Measurements from ENCODE around the gene KNDC1.
A peak's percentile ranks its signal among the peaks of the same experiment; 100 is the strongest.

KNDC1 gene

GRCh38 chr10:133245439-133246235 lies 85.6 kb downstream of the KNDC1 start:
- DNase-seq, result no peak

DNA sequence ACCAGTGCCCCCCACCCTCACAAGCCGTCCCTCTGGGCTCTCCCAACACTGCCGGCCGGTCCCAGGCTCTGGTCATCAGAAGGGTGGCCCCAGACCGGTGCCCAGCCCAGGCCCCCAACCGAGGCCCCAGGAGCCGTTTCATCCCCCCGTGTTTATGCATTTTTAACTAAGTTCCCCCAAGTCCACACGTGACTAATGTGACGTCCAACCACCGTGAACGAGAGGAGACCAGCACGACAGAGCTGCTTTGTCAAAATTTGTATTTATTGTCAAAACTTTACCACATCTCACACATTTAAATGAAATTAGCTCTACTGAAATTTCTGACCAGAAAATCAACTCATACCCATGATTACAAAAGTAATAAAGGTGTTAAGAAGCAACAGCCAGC lies 86.2 kb downstream of the KNDC1 start:
- DNase-seq, result no peak

- no peak for DNase-seq
Measured at GRCh38 chr10:133247681-133248333, 87.8 kb downstream of the KNDC1 start.

GRCh38 chr10:133248334-133248715 lies 88.3 kb downstream of the KNDC1 start:
- no peak for DNase-seq

DNA sequence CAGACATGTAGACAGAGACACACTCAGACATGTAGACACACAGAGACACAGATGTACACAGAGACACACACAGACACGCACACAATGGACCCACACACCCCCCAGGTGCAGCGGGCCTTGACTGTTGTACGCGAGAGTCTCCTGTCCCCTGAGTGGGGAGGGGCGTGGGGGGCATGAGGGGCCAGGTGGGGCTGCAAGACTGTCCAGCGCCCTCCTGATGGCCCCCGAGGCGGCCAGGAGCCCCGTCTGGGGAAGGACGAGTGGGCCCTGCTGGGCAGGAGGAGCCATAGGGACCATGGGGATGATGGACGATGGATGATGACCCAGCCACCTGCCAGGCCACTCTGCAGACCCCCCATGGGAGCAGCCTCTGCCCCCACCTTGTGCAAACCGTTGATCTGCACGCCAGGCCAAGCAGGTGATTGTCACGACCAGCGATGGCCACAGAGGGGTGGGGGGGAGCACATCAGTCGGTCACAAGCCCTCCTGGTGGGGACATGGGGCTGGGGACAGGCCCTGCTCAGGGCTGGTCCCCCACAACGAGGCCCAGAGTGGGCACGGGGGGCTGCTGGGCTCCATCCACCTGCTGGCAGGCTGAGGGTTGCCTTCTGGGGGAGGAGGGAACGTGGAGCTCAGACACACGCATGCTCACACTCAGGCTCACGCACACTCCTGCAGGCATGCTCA lies 89.2 kb downstream of the KNDC1 start:
- DNase-seq, result no peak

DNA sequence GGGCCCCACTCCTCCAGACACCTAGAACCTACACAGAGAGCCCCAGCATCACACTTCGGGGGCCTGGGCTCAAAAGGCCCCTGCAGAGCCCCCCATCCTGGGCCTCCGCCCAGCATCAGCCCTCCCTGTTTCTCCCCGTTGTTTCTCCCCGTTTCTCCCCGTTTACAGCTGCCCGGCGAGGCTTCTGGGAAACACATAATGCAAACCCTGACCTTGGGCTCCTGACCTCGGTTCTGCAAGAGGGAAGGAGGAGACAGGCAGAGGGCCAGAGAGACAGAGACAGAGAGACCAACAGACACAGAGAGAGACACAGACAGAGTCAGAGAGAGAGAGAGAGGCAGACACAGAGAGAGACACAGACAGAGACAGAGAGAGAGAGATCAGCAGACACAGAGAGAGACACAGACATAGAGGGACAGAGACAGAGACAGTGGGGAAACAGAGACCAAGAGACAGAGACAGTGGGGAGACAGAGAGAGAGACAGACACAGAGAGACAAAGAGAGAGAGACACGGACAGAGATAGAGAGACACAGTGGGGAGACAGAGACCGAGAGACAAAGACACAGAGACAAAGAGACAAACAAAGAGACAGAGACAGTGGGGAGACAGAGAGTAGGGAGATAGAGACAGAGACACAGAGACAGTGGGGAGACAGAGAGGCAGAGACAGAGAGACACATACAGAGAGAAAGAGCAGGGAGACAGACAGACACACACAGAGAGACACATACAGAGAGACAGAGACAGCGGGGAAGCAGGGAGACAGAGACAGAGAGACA lies 90.1 kb downstream of the KNDC1 start:
- no peak for DNase-seq

DNA sequence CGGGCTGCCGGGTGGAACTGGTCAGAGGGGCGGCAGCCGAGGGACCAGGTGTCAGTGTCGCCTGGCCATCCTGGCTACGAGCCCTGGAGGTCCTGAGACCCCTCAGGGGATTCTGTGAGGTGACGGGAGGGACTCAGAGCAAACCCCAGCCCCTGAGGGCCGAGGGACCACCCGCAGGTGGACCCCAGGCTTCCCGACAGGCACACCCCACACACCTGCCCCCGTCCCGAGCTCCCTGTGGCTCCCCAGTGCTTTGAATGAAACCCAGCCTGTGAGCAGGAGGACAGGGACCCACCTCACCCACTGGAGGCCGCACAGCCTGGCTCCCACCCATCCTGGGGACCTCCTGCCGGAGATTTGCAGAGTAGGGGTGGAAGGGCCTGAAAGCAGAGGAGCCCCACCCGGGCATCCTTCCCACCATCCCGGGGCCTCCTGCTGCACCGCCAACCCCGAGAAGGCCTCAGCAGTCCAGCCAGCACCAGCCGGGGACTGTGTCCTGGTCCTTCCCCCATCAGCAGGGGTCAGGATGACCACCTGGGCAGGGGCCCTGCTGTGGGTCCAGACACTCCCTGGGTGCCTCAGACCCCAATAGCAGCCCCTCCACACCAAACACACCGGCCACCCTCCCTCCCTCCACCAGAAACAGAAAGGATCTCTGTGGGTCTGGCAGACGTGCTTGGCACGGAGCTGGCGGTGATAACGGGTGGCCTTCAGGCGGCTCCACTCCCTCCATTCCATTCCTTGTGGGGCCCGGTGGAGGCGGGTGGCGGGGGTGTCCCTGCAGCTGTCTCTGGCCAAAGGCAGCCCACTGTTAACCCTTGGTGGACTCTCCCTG lies 91.6 kb downstream of the KNDC1 start:
- no peak for DNase-seq

GRCh38 chr10:133252223-133252552 lies 92.2 kb downstream of the KNDC1 start:
- no peak for DNase-seq

- DNase-seq, result no peak
Measured at GRCh38 chr10:133253361-133253955, 93.4 kb downstream of the KNDC1 start.

DNA sequence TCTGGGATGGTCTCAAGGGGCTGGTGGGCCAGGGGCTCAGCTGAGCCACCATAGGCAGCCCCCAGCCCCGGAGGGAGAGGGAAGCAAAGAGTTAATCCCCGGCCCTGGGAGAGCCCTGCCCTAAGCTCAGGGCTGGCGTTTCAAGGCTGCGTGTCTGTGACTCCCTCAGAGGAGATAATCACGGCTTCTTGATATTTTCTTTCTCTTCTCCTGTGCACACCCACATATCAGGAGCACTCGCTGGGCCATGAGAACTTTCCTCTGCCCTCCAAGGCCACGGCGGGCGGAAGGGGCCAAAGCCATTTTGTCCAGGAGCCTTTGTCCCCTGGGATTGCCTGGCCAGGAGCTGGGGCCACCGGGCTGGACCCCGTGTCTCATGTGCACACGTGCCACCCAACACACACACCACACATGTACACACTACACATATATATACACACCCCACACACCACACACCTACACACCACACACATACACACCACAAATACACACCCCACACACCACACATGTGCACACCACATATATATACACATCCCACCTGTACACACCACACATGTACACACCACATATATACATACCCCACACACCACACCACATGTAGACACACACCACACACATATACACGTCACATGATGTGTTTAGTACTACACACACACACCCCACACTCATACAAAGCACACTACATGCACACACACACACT lies 94.6 kb downstream of the KNDC1 start:
- DNase-seq, result no peak

DNA sequence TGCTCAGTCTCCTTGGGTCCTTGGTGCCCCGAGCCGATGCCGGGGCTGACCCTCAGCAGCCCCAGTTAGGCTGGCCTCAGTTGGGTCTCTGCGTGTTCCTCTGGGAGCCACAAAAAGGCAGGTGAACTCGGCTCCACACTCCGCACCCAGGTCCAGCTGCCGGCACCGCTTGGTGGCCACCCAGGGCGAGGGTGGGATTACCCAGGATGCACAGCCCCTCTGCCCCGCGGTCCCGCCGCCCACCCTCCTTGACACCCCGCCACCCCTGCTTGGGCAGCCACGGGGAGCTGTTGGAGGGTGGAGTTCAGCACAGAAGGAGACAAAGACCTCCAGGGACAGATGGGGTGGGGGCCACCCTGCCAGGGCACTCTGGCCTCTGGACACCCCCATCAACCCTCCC lies 95.3 kb downstream of the KNDC1 start:
- DNase-seq, result no peak

DNA sequence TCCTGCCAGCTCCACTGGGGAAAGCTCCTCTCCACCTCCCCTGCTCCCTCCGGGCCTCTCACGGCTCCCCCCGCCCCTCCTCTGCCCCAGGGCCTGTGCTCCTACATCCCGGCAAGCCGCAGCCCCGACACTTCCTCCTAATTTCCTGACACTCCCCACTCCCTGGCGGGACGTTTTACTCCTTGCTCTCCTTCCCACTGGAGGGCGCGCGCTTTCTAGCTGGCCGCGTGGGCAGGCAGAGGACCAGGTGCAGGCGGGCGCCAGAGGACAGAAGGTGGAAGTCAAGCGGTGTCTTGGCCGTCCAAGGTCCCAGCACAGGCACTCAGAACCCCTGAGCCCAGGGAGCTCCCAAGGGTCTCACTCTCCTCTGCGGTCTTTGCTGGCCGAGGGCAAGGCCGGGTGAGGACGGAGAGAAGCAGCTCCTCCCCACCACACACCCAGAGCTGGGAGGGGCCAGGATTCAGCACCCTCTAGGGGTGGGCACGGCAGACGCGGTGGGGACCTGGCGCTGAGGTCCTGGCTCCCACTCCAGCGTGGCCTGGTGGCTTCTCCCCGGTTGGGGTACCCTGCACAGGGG lies 97.6 kb downstream of the KNDC1 start:
- DNase-seq, result no peak

DNA sequence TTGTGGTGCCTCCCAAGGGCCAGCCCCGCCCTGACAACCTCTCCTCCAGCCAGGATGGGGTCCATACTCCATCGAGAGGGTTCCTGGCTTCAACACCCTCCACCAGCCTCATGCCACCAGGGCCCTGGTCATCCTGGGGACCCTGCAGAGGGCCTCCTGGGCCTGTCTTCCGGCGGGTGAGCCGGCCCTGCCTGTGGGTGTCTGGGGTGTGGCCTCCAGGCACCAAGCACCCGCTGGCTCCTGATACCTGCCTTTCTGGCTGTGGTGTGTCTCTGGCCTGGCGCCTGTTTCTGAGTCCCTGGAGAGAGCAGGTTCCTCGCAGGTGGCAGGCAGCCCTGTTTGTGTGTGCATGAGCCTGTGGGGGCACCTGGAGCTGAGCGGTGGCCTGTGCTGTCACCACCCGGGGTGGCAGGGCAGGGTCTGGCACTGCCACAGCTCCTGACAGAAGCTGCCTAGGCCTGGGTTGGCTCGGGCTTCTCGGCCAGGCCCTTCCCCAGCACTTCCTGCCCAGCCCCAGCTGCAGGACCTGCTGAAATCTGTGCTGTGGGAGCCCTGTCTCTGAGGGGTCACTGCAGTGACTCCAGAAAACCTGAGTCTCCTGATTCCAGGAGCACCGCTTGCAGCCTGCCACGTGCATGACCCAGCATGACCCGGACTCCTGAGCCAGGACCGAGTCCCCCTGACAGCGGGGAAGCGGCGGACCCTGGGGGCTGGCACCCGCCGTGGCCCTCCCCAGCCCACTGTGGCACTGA lies 98.2 kb downstream of the KNDC1 start:
- DNase-seq, result peak; percentile 37

- peak; percentile 84 for DNase-seq
Measured at GRCh38 chr10:133258818-133259601, 99.0 kb downstream of the KNDC1 start.

GRCh38 chr10:133259602-133259989 lies 99.6 kb downstream of the KNDC1 start:
- no peak for DNase-seq

DNA sequence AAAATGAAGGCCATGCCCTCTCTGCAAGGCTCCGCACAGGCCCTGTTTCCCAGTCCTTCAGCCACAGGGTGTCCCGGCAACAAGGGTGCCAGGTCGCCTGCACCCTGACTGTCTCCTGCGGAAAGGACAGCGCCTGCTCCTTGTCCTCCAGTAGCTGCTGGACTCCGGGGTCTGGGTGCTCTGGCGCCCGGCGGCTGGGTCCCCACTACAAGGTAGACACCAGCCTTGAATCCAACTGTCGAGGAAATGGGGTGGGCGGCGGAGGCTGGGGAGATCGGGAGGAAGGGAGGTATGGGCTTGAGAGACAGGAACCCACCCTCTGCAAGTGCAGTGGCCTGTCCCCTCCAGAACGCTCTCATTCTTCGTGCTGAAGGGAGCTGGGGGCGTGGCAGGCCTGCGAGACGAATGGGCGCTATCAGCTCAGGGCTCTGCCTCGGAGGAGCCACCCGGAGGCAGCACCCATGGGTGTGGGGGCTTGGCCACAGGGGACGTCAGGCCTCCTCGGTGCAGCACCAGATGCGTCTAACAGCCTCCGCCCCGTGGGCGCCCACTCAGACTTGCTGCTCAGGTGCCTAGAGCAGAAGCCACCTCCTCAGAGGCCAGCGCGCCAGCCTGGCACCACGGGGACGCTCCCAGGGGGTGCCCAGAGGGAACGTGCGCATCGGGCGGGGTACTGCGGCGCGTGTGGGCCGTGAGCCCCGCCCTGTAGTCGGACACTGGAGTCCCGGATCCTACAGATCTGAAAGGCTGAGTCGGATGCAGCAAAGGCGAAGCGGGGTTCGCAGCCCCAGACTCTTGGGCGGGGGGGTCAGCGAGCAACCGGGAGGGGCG lies 101.1 kb downstream of the KNDC1 start:
- DNase-seq, result peak; percentile 66

GRCh38 chr10:133261726-133262325 lies 101.8 kb downstream of the KNDC1 start:
- peak; percentile 91 for DNase-seq

GRCh38 chr10:133262696-133263095 lies 102.7 kb downstream of the KNDC1 start:
- no peak for DNase-seq
